Measurements from ENCODE around the gene PTN.

GRCh38 chr7:137231167-137231566 is 112.4 kb downstream of the PTN start:
- TF ChIP-seq POLR2AphosphoS5 (IDR thresholded peaks at IDR 0.05) (no peak), POLR2A (IDR thresholded peaks at IDR 0.05) (no peak)
